Measurements from ENCODE around the gene CAT.

Gene CAT

GRCh38 chr11:34411791-34412190 lies 26.9 kb upstream of the CAT start:
- no peak for DNase-seq (ENCODE audit: extremely low spot score)
- ChIA-PET POLR2A (no interaction called here), CTCF (interaction anchor here (1.4 kb wide), 1 partner anchor 236 kb away, joined by 3 read pairs; no protein-coding TSS in a partner anchor)
- no peak for TF ChIP-seq CTCF (IDR thresholded peaks at IDR 0.05; ENCODE audit: control extremely low read depth, extremely low read depth, low read depth, missing control alignments)

GRCh38 chr11:34413263-34413662 lies 25.5 kb upstream of the CAT start:
- ChIA-PET CTCF (no interaction called here), POLR2A (no interaction called here)
- DNase-seq (ENCODE audit: extremely low spot score), result no peak
- TF ChIP-seq CTCF (IDR thresholded peaks at IDR 0.05; ENCODE audit: control extremely low read depth, extremely low read depth, low read depth, missing control alignments), result no peak

- no peak for TF ChIP-seq CTCF (IDR thresholded peaks at IDR 0.05; ENCODE audit: control extremely low read depth, extremely low read depth, low read depth, missing control alignments)
- ChIA-PET POLR2A (no interaction called here), CTCF (interaction anchor here (0.7 to 2.0 kb wide), 3 partner anchors 12 to 1106 kb away, joined by 3 to 5 read pairs (median 4); no protein-coding TSS in a partner anchor)
- no peak for DNase-seq (ENCODE audit: extremely low spot score)
These were observed 23.2 kb upstream of the CAT start for GRCh38 chr11:34415538-34415937.

GRCh38 chr11:34416088-34416487 lies 22.6 kb upstream of the CAT start:
- no peak for TF ChIP-seq CTCF (IDR thresholded peaks at IDR 0.05; ENCODE audit: control extremely low read depth, extremely low read depth, low read depth, missing control alignments)
- CTCF ChIA-PET, result interaction anchor here (0.8 to 2.0 kb wide), 2 partner anchors 12 to 22 kb away, joined by 4 to 5 read pairs; no protein-coding TSS in a partner anchor
- POLR2A ChIA-PET, result no interaction called here
- no peak for DNase-seq (ENCODE audit: extremely low spot score)

GRCh38 chr11:34416766-34417165 lies 22.0 kb upstream of the CAT start:
- ChIA-PET CTCF (interaction anchor here (1.2 to 2.0 kb wide), 3 partner anchors 11 to 52 kb away, joined by 3 to 5 read pairs (median 4); no protein-coding TSS in a partner anchor), POLR2A (no interaction called here)
- TF ChIP-seq CTCF (IDR thresholded peaks at IDR 0.05; ENCODE audit: control extremely low read depth, extremely low read depth, low read depth, missing control alignments), result no peak
- DNase-seq (ENCODE audit: extremely low spot score), result no peak

- POLR2A ChIA-PET, result no interaction called here
- no peak for TF ChIP-seq CTCF (IDR thresholded peaks at IDR 0.05; ENCODE audit: control extremely low read depth, extremely low read depth, low read depth, missing control alignments)
- DNase-seq (ENCODE audit: extremely low spot score), result no peak
- CTCF ChIA-PET, result interaction anchor here (1.2 to 1.4 kb wide), 2 partner anchors 21 to 52 kb away, joined by 3 to 4 read pairs; no protein-coding TSS in a partner anchor
These were observed 21.5 kb upstream of the CAT start for GRCh38 chr11:34417202-34417601.

GRCh38 chr11:34419158-34419557 lies 19.6 kb upstream of the CAT start:
- POLR2A ChIA-PET, result no interaction called here
- CTCF ChIA-PET, result no interaction called here
- no peak for TF ChIP-seq CTCF (IDR thresholded peaks at IDR 0.05; ENCODE audit: control extremely low read depth, extremely low read depth, low read depth, missing control alignments)
- DNase-seq (ENCODE audit: extremely low spot score), result no peak
